ENCODE results near the gene DENND1A.

GRCh38 chr9:123414936-123415930 lies 514.7 kb downstream of the DENND1A start:
- TF ChIP-seq CTCF (IDR thresholded peaks at IDR 0.05; ENCODE audit: insufficient read depth, low read depth, low read length) = no peak
- no peak for TF ChIP-seq EZH2 (IDR thresholded peaks at IDR 0.05; ENCODE audit: insufficient read depth, low read length)

Measured in astrocyte (in vitro differentiated cells and primary cell).